ENCODE results near the gene LPO.

GRCh38 chr17:58232707-58233156 lies 5.7 kb upstream of the LPO start:
- TF ChIP-seq POLR2AphosphoS5 (IDR thresholded peaks at IDR 0.05; ENCODE audit: low read depth, low read length) (no peak), SIN3A (IDR thresholded peaks at IDR 0.05; ENCODE audit: borderline replicate concordance, insufficient read depth, low read length) (no peak), REST (IDR thresholded peaks at IDR 0.05; ENCODE audit: insufficient read depth in 1 of 2, low read depth in 2 of 2, low read length in 2 of 2) (no peak)

Measured in PFSK-1 (cell line).